Activated B cell treated with CpG ODN at 0.5 μM for 24 hours (primary cell): ENCODE measurements around the gene MVK. TPM values are rescaled to one million over a fixed set of nuclear protein-coding genes. Genes with fewer than 3 reads are reported as not detected.

Experiments used
- ATAC-seq: fragments of 200-7000 bp; cut with Tn5 transposase; one replicate; pipeline ENCODE4 v1.10.0; 2021; ENCODE audit warnings: low read depth, mild to moderate bottlenecking, moderate library complexity
- CTCF ChIA-PET: fragments of 350-600 bp; sonication (Branson Sonifier 250); formaldehyde crosslinking; loops from one replicate; lab custom pipeline; 2021; ENCODE audit warnings: antibody characterized with exemption; lab: Charles Lee
- POLR2A ChIA-PET: fragments of 350-600 bp; sonication (Branson Sonifier 250); formaldehyde crosslinking; loops from one replicate; lab custom pipeline; 2021; ENCODE audit warnings: antibody characterized with exemption; lab: Charles Lee
- DNase-seq: peaks from one replicate; pipeline ENCODE4 v3.0.0; 2022
- H3K27ac Mint-ChIP-seq: one replicate; pipeline ENCODE4 v1.8.0; 2020; ENCODE audit warnings: mixed read lengths
- H3K27me3 Mint-ChIP-seq: one replicate; pipeline ENCODE4 v1.8.0; 2021; ENCODE audit warnings: mixed read lengths
- H3K36me3 Mint-ChIP-seq: one replicate; pipeline ENCODE4 v1.8.0; 2021; ENCODE audit warnings: low read depth, mixed read lengths
- H3K4me1 Mint-ChIP-seq: one replicate; pipeline ENCODE4 v1.8.0; 2021; ENCODE audit warnings: mixed read lengths
- H3K4me3 Mint-ChIP-seq: one replicate; pipeline ENCODE4 v1.8.0; 2020; ENCODE audit warnings: mild to moderate bottlenecking, mixed read lengths
- H3K9me3 Mint-ChIP-seq: one replicate; pipeline ENCODE4 v1.8.0; 2020; ENCODE audit warnings: mixed read lengths
- CTCF ChIP-seq: fragments of 200-600 bp; IDR thresholded peaks from one replicate; pipeline ENCODE4 v1.8.0; 2022; ENCODE audit warnings: antibody characterized with exemption, mild to moderate bottlenecking
- intact Hi-C: fragments of 100-400 bp; cut with micrococcal nuclease; formaldehyde crosslinking; loops from one replicate; pipeline ENCODE4 v1.15.1; 2024
- total RNA-seq: library from RNA; stranded (reverse); gene quantifications from 2 replicates; pipeline ENCODE4 v1.2.3, GENCODE V29; 2022

MVK gene
- total RNA-seq, 1 donor from 2014 or later, result 28.5 TPM

DNA sequence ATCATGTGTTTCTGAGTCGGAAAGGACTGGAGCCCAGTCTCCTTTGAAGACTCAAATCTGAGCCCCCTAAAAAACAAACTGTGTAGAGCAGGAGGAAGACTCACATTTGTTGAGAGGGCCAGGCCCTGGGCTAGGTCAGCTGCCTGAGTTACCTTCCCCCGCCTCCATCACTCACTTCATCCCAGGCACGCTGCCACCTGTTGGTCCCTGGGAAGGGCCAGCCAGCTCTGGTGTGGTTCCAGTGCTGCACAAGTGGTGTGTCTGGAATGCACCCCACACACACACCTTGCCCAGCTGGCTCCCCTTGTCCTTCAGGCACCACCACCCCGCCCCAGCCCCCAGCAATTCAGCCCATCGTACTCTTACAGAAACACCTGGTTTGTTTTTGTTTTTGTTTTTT lies 9.0 kb downstream of the MVK start:
- no peaks in the 10 kb centered on the region for H3K27me3 Mint-ChIP-seq
- intact Hi-C loops, result no loop called here
- ChIA-PET POLR2A (no interaction called here), CTCF (no interaction called here)
- no peaks in the 10 kb centered on the region for H3K9me3 Mint-ChIP-seq
- no peak for TF ChIP-seq CTCF
- DNase-seq, result no peak
- H3K36me3 Mint-ChIP-seq, result peaks cover 74% of the 10 kb centered on the region
- H3K4me3 Mint-ChIP-seq, result no peak overlapping the region
- H3K27ac Mint-ChIP-seq, result no peak overlapping the region
- H3K4me1 Mint-ChIP-seq, result no peaks in the 10 kb centered on the region
- ATAC-seq, result no peak

DNA sequence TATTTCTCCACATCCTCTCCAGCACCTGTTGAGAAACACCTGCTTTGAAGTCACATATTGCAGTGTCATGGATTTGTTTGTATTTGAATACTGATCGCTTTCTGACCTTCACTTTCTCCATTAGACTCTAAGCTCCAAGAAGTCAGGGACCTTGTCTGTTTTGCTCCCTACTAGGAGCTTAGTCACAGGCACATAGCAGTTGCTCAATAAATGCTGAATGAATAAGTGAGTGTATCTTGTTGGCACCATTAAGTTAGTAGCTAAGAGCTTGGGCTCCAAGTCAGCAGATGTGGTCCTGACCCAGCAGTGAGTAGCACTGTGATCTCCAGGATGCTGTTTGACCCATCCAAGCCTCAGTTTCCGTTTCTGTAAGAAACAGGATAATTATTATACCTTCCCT lies 10.1 kb downstream of the MVK start:
- ATAC-seq, result no peak
- H3K9me3 Mint-ChIP-seq, result no peaks in the 10 kb centered on the region
- DNase-seq, result no peak
- no peak overlapping the region for H3K27ac Mint-ChIP-seq
- H3K36me3 Mint-ChIP-seq, result peaks cover 74% of the 10 kb centered on the region
- CTCF ChIA-PET, result no interaction called here
- intact Hi-C loops, result no loop called here
- no peak overlapping the region for H3K4me3 Mint-ChIP-seq
- POLR2A ChIA-PET, result interaction anchor here (1.0 kb wide), 1 partner anchor 10 kb away, joined by 3 read pairs; the partner anchor contains the start of genes MMAB and MVK
- no peaks in the 10 kb centered on the region for H3K27me3 Mint-ChIP-seq
- no peak for TF ChIP-seq CTCF
- H3K4me1 Mint-ChIP-seq, result no peaks in the 10 kb centered on the region

- DNase-seq, result no peak
- Mint-ChIP-seq H3K27me3 (no peaks in the 10 kb centered on the region), H3K9me3 (no peaks in the 10 kb centered on the region), H3K4me1 (no peaks in the 10 kb centered on the region), H3K4me3 (no peak overlapping the region), H3K27ac (no peak overlapping the region), H3K36me3 (peaks cover 61% of the 10 kb centered on the region)
- TF ChIP-seq CTCF, result no peak
- ChIA-PET CTCF (no interaction called here), POLR2A (interaction anchor here (1.1 kb wide), 1 partner anchor 213 kb away, joined by 4 read pairs; no protein-coding TSS in a partner anchor)
- no peak for ATAC-seq
- intact Hi-C loops, result no loop called here
These were observed 13.0 kb downstream of the MVK start for GRCh38 chr12:109586385-109587296.

DNA sequence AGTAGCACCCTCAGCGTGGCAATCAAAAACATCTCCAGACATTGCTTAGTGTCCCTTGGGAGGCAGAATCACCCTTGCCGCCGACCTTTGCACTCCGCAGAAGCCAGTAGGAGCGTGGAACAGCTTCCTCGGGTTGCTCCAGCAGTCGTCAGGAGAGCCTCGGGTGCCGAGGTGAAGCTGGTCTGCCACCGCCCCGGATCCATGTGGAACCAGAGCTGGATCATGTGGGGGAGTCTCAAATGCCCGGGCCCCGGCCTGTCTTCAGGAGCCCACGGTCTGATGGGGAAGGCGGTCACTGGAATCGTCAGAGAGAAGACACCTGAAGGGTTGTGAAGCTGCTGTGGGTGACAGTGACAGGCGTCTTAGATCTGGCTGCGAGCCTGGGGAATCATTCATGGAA lies 14.3 kb downstream of the MVK start:
- no peak overlapping the region for H3K27ac Mint-ChIP-seq
- DNase-seq (no peak), ATAC-seq (no peak)
- no peaks in the 10 kb centered on the region for H3K9me3 Mint-ChIP-seq
- H3K27me3 Mint-ChIP-seq, result no peaks in the 10 kb centered on the region
- no peaks in the 10 kb centered on the region for H3K4me1 Mint-ChIP-seq
- no peak for TF ChIP-seq CTCF
- peaks cover 61% of the 10 kb centered on the region for H3K36me3 Mint-ChIP-seq
- ChIA-PET POLR2A (no interaction called here), CTCF (no interaction called here)
- intact Hi-C loops, result no loop called here
- H3K4me3 Mint-ChIP-seq, result no peak overlapping the region

DNA sequence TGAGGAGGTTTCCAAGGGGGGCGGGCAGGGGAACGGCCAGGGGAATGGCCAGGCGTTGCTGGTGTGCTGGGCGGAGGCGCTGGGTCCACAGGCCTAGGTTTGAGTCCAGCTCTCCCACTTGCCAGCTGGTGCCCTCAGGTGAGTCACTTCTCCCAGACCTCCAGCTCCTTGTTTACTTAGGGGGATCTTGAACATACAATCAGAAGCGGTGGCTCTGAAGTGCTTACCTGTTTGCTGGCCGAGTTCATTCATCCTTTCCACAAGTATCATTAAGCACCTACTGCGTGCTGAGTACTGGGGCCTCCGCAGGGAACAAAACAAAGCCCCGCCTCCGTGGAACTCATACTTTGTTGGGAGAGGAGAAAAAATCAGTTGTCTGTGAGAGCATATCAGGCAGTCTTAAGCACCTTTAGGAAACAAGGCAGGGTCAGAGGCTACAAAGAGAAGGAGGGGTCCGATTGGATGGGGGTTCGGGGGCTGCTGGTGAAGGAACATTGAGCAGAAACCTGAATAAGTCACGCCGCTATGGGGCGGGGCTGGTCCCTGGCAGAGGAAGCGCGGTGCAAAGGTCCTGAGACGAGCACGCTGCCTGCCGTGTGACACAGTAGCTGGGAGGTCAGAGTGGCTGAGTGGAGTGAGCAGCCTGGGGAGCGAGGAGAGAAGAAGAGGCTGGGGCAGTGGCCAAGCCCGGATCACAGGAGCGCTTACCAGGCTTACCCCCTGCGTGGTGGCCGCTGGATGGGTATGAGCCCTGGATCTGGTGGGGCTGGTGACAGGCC lies 15.1 kb downstream of the MVK start:
- ATAC-seq (no peak), DNase-seq (no peak)
- Mint-ChIP-seq H3K4me3 (no peak overlapping the region), H3K36me3 (peaks cover 60% of the 10 kb centered on the region), H3K27ac (no peak overlapping the region), H3K4me1 (no peaks in the 10 kb centered on the region), H3K27me3 (no peaks in the 10 kb centered on the region), H3K9me3 (no peaks in the 10 kb centered on the region)
- ChIA-PET POLR2A (no interaction called here), CTCF (no interaction called here)
- intact Hi-C loops, result no loop called here
- TF ChIP-seq CTCF, result no peak
